HS-27A (cell line): ENCODE results near the gene RHOV.

Experiments
- DNase-seq: peaks from one replicate; pipeline ENCODE4 v3.0.0-alpha.2; 2012; ENCODE audit warnings: low read depth, missing footprints

Gene RHOV

DNA sequence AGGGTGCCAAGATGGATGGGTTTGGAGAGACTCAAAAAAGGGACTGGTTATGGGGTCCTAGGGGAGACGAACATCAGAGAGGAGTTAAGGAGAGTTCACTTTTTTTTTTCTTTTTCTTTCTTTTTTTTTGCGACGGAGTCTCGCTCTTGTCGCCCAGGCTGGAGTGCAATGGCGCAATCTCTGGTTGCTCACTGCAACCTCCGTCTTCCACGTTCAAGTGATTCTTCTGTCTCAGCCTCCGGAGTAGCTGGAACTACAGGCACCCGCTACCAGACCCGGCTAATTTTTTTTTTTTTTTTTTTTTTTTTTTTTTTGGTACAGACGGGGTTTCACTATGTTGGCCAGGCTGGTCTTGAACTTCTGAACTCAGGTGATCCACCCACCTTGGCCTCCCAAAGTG is 29.0 kb downstream of the RHOV start:
- DNase-seq: no peak

DNA sequence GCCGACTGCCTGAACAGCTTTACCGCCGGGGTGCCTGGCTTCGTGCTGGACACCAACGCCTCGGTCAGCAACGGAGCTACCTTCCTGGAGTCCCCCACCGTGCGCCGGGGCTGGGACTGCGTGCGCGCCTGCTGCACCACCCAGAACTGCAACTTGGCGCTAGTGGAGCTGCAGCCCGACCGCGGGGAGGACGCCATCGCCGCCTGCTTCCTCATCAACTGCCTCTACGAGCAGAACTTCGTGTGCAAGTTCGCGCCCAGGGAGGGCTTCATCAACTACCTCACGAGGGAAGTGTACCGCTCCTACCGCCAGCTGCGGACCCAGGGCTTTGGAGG is 29.4 kb downstream of the RHOV start:
- no peak for DNase-seq

DNA sequence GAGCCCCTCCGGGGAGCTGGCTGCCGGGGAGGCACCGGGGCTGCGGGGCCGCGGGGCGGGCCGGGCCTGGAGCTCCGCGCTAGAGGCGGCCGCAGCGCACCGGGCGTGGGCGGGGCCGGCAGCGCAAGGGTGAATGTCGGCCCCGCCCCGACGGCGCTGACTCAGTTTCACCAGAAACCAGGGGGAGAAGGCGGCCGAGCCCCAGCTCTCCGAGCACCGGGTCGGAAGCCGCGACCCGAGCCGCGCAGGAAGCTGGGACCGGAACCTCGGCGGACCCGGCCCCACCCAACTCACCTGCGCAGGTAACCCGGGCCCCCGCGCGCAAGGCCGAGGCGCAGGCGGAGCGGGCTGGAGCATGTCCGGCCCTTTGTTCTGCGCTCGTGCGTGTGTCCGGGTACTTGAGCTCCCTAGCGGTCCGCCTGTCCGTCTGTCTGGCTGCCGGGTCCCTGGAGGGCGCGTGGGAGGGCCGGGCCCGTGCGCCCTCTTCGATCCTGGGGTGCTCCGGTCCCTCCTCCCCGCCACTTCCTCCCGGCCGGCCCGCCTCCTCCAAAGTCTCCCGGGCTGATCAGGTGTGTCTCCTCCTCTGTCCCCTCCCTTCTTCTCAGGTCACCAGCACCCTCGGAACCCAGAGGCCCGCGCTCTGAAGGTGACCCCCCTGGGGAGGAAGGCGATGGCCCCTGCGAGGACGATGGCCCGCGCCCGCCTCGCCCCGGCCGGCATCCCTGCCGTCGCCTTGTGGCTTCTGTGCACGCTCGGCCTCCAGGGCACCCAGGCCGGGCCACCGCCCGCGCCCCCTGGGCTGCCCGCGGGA is 29.9 kb downstream of the RHOV start, which contains the start of gene SPINT1:
Gene SPINT1 (plus strand): TSS at position 164 of the 811 bp plus-strand sequence. CDS start 507 bp downstream, at position 671.
- DNase-seq: no peak

DNA sequence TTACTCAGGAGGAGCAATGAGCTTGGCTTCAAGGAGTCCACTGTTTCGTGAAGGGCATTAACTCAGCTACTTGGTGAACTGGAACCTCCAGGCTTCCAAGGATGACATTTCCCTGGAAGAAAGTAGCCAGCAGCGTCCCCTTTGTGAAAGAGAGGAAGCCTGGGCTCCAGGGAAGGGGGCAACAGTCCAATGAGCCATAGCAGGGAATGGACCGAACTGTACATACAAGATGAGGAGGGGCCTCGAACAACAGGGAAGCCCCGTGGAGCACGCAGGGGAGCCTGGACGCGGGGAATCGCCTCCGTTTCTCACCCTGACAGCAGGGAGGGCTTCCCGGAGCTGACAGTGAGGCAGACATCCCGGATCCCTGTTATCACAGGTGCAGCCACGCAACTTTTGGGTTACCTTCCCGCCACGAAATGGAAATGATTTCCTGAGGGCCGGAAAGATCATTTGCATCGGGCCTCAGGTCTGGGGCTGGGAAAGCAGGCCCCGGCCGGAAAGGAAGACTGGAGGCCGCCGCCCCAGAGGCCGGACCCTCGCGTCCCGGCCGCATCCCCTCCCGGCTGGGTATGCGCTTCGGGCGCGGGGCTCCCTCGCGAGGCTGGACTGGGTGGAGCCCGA is 30.7 kb downstream of the RHOV start:
- DNase-seq: no peak

DNA sequence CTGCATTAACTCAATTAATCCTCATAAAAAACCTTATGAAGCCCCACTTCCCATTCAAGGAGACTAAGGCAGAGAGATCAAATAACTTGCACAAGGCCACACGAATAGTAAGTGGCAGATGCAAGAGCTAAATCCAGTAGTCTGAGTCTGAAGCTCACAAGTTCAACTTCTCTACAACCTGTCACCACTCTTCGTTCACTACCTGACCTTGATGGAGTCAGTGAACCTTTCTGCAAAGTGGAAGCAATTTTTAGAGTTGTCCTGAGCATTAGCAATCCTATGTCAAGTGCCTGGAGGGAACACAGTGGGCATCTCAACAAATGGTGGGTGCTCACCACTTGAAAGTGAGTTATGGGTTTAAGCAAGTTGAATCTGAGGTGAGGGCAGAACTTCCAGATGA is 32.3 kb downstream of the RHOV start:
- DNase-seq: no peak

DNA sequence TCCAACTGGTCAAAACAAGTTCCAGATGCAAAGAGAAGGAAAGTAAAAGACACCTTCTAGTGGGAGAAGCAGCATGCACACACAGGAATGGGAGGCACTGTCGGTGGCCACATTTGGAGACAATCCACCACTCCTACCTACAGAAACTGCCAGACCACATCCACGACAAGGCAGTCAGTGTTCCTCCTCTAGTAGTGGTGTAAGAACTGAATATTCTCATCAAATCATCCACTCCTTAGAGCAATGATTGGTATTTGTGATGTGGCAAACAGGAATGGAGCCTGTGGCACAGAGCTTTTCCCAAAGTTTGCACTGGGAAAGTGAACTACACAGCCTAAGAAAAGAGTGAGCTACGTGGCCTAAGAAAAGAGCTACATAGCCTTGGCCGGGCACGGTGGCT is 35.3 kb downstream of the RHOV start:
- DNase-seq: no peak

DNA sequence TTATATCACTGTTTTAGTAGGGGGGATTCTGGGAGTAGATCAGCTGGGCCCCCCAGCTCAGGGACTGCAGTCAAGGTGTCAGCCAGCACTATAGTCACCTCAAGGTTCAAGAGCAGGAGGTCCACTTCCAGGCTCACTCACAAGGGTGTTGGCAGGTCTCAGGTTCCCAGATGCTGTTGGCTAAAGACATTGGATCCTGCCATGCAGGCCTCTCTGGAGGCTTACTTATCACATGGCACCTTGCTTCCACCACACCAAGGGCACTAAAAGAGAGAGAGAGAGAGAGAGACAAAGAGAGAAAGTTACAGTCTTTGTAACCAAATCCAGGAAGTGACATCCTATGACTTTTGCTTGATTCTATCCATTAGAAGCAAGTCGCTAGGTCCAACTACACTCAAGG is 38.0 kb downstream of the RHOV start:
- no peak for DNase-seq

DNA sequence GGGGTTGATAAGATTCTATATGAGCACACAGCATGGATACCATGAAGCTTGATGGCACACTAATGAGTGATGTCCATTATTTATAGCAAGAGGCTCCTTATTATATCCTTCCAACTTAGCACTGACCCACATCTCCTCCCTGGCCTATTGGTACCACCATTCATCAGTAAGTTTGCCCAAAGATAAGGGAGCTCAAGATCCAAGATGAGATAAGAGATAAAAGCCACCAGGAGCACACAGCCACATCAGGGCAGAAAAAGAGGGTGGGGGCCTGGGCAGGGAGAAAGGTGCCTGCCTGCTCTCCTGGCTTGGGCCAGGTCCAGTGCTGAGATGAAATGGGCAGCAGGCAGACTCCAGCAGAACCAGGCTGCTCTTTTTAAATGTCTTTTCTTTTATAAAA is 41.1 kb downstream of the RHOV start:
- DNase-seq: no peak

DNA sequence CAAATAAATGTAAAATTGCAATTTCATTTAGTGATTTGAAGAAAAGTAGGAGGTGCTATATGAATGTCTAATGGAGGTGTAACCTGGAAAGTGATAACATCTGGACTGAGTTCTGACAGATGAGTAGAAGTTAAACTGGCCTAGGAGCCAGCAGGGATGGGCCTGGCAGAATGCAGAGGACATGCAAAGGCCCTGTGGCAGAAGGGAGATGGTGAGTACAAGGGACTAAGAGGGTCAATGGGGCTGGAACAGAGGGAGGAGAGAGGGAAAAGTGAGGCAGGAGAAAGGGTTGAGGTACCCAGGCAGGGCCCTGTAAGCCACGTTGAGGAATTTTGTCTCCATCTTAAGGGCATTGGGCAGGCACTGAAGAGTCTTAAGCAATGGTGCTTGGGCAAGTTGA is 42.2 kb downstream of the RHOV start:
- no peak for DNase-seq

DNA sequence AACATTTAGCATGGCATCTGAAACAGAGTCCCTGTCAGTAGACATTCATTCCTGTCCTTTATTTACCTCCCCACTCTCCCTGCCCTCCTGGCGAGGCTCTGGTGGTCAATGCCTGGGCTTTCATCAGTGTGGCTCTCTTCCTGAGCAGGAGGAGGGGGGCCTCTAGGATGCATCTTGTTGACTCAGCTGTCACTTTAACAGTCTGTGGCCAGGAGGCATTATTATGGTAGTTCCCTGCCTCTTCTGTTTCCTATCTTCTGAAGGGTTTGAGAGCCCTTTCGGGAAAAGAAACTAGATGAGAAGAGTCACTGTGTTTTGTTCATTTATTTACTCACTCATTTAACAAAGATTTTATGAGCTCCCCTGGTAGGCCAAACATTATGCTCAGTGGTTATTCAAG is 43.1 kb downstream of the RHOV start:
- DNase-seq: no peak

DNA sequence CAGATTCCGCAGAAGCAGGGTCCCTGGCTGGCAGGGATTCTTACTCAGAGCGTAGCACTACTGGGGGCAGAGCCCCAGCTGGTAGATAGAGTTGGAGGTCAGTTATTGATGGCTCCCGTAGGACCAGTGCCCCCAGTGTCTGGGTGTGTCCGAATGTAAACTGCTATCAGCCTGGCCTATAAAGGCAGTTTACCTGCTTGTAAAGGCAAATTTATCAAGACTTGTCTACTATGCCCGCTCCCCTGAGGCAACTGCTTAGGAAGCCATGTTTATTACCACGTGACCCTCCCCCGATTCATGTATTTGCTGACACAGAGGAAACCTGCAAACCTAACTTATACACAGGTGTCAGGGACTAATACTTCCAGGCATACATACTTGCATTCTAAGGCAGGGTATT is 44.9 kb downstream of the RHOV start:
- no peak for DNase-seq

DNA sequence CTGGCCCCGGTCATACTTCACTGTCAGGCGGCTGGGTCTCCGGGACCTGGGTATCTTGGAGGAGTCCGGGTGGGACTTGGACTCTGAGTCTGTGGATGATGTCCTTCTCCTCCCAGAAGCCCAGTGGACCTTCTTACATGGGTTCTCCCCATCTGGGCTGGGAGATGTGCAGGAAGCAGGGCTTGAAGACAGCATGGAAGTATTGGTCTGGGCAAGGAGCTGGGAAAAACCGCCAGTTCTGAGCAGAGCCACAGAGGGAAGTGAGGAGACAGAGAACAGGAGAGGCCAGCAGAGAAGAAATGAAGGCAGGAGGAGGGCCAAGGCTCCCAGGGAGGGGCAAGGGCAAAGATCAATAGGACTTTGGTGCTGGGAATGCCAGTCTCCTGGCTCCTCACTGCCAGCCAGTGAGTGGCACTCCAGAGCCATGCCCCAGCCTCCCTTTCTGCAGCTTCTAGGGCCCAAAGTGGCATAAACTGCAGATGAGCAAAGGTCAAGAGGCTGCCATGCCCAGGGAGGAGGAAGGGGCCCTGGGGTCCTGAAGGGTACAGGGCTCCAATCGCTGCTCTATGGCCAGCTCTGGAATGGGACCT is 45.5 kb downstream of the RHOV start, which contains the start of gene PPP1R14D:
Gene PPP1R14D (minus strand): TSS at position 262 of the 590 bp plus-strand sequence. CDS start 67 bp downstream, at position 195.
- no peak for DNase-seq

DNA sequence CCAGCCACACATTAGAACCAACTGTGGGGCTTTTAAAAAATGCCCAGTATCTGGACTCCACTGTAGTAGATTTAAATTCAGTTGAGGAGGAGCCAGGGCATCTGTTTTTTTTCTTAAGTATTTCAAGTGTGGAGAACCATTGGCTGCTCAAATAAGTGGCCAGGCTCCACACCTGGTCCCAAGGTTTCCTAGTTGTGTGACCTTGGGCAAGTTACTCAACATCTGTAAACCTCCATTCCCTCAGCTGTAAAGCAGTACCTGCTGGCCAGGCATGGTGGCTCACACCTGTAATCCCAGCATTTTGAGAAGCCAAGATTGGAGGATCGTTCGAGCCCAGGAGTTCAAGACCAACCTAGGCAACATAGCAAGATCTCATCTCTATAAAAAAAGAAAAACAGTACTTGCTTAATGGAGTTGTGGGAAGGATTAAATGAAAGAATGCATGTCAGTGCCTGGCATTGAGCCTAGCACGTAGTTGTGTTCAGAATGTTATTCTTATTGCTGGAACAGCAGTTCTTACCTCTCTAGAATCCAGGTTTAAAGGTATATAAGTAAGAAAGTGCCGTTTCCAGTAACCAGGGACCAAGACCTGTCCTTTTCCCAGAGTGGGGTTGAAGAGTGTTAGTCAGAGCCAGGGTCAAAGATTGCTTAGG is 47.5 kb downstream of the RHOV start:
- DNase-seq: no peak

DNA sequence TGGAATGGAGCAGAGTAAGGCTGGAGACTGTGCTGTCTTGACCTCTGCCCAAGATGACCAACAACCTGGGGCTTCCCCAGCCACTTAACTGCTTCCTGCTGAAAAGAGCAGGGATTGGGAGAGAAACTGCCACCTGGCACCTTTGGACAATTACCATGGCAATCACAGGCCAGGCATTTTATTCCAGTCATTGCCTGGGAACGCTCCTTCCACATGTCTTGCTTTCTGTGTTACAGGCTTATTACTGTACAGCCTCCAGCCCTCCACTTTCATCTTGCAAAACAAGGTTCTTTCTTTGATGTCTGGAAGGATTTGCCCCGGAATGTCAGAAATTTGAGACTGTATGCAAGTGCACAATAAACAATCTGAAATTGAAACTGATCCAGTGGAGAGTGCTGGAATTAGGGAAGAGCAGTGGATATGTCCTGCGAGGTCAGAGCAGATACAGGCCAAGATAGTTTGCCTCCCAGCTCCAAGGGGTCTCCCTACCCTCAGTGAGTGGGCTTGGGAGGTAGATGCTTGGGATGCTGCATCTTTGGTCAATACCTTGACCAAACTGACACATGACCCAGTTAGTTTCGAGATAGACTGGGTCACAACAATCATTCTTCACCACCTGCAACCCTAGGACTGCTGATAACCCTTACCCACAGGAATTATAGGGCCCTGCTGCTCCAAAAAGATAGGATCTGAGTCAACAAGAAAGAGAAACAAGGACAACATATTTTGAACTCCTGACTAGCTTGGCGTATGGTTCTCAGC is 48.2 kb downstream of the RHOV start:
- no peak for DNase-seq

DNA sequence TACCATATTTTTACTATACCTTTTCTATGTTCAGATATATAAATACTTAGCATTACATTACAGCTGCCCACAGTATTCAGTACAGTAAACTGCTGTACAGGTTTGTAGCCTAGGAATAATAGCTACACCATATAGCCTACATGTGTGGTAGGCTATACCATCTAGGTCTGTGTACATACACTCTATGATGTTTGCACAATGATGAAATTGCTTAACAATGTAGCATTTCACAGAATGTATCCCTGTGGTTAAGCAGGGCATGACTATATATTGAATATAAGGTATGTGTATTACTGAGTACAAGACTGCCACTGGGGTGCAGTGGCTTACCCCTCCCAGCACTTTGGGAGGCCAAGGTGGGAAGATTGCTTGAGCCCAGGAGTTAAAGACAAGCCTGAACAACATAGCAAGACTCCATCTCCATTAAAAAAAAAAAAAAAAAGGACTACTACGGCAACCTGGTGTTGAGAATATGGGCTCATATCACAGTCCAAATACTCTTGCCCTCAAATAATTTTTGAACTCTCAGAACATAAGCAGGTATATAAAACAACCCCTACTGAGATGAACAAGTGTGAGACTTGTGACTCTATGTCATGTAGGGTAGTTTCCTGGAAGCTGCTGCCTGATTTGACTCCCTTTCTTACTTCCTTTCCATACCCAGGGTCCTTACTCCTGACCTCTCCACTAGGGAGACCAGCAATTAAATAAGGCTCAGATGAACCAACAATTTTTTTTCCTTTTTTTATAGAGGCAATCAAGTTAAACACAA is 50.3 kb downstream of the RHOV start:
- DNase-seq: no peak
